Gastrocnemius medialis (tissue), 4 donors: ENCODE data around the gene FARP1. TPM values are rescaled to one million over a fixed set of nuclear protein-coding genes. Genes with fewer than 3 reads are reported as not detected.

Experiments
- ATAC-seq, 2 donors: fragments of 150-250 bp; one replicate each; pipeline ENCODE4 v1.9.1; 2016
- DNase-seq, 2 donors: peaks; one replicate each; pipeline ENCODE4 v3.0.0-alpha.2; 2019
- H3K27ac ChIP-seq, 4 donors: fragments of 200-600 bp; sonication (generic); 1 replicate in 1 of 4; 2 replicates in 3 of 4; pipeline ENCODE4 v1.5.1; 2016 to 2018; ENCODE audit warnings: mild to moderate bottlenecking in 2 of 4, moderate library complexity in 1 of 4
- H3K27me3 ChIP-seq, 3 donors: fragments of 200-600 bp; sonication (generic) in 2 of 3; 1 replicate in 1 of 3; 2 replicates in 2 of 3; pipeline versions ENCODE4 v1.5.1 to v1.6.0; 2016 to 2019; ENCODE audit warnings: mild to moderate bottlenecking in 1 of 3, moderate library complexity in 1 of 3
- H3K36me3 ChIP-seq, 2 donors: fragments of 200-600 bp; sonication (generic) in 1 of 2; one replicate each; pipeline ENCODE4 v1.5.1; 2017 to 2018
- H3K4me1 ChIP-seq, 2 donors: fragments of 200-600 bp; sonication (generic) in 1 of 2; one replicate each; pipeline ENCODE4 v1.5.1; 2016 to 2017; ENCODE audit warnings: mild to moderate bottlenecking in 2 of 2
- H3K4me3 ChIP-seq, 4 donors: fragments of 200-600 bp; sonication (generic) in 3 of 4; 1 replicate in 1 of 4; 2 replicates in 3 of 4; pipeline ENCODE4 v1.5.1; 2016 to 2019; ENCODE audit warnings: mild to moderate bottlenecking in 2 of 4
- H3K9me3 ChIP-seq, 3 donors: fragments of 200-600 bp; sonication (generic) in 2 of 3; 1 replicate in 1 of 3; 2 replicates in 2 of 3; pipeline ENCODE4 v1.5.1; 2016 to 2019
- POLR2A ChIP-seq, 2 donors: fragments of 450-650 bp; IDR thresholded peaks; one replicate each; pipeline ENCODE4 v1.6.1; 2017; ENCODE audit warnings: antibody characterized with exemption in 2 of 2, mild to moderate bottlenecking in 2 of 2, moderate library complexity in 2 of 2
- in situ Hi-C, 4 donors: fragments of 200-750 bp; cut with MboI; loops; one replicate each; pipeline versions ENCODE4 v1.15.0 to v1.8.0; 2017; ENCODE audit warnings: low sequenced_read_pairs in 4 of 4
- intact Hi-C: fragments of 100-400 bp; cut with DNase I; formaldehyde crosslinking; loops from one replicate; pipeline ENCODE4 v1.15.1; 2023; ENCODE audit warnings: low total_unique reads
- total RNA-seq, 4 donors: library from RNA; depleted of rRNA; stranded (reverse); fragments of >200 nt; gene quantifications; one replicate each; pipeline versions ENCODE4 v1.1.0 to v1.2.3, GENCODE V29; 2016
- TF ChIP-seq, protein P1 (sequence below), 5 experiments: fragments of 450-650 bp in 3 of 5; fragments of 200-600 bp in 2 of 5; sonication (generic) in 2 of 5; IDR thresholded peaks in 4 of 5; conservative IDR thresholded peaks in 1 of 5; 1 replicate in 4 of 5; 2 replicates in 1 of 5; pipeline ENCODE4 v1.5.1; 2016 to 2019; ENCODE audit warnings: antibody characterized with exemption in 5 of 5, mild to moderate bottlenecking in 3 of 5, moderate library complexity in 3 of 5

FARP1 gene
- total RNA-seq, 4 donors from 2014 or later, result 3.5 to 9.8 (median 4.9) TPM

DNA sequence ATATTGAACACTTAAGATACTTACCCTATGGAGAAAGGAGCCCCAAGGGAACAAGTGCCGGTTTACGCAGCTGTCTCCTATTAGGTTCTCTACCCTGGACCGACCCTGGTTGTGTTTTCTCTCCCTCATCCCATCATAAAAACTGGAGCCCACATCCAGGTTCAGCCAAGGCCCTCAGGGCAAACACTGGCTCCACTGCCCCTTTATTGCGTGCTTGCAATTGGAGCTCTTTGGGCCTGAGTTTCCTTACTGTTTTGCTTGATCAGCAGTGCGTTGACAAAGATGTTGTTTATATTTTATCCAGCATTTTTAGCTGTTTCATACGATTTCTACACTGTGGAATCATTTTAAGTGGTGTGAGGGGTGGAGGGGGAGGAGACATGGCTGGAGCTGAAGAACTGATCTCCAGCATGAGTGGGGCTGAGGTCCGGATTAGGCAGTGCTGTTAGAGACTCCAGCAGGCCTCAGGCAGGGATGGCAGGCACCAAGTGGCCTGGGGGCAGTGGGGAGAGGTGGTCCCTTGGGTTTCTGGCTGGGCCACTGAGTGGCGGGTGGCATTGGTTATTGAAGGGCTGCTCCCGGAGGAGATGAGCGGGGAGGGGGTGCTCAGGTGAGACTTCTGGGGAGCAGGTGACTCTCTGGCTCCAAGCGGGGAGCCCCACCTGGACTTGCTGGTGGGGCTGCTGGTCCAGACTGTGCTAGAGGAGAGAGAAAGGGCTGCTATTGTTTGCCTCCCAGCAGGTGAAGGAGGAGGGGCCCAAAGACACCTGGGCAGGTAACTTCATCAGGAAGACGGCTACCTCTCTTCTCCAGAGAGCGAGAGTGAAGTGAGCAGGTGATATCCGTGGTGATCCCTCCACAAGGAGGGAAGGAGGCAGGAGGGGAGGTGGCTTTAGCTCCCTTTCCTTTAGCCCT is 96.5 kb downstream of the FARP1 start:
- DNase-seq (no peak), ATAC-seq (no peak)
- H3K27me3 ChIP-seq, result no peaks in the 10 kb centered on the region
- in situ Hi-C loops (no loop called here), intact Hi-C loops (no loop called here)
- H3K9me3 ChIP-seq, result no peaks in the 10 kb centered on the region
- no peak overlapping the region for H3K27ac ChIP-seq
- no peaks in the 10 kb centered on the region for H3K36me3 ChIP-seq
- no peak overlapping the region for H3K4me3 ChIP-seq
- no peak for TF ChIP-seq POLR2A (IDR thresholded peaks at IDR 0.05)
- TF ChIP-seq, protein P1, sequence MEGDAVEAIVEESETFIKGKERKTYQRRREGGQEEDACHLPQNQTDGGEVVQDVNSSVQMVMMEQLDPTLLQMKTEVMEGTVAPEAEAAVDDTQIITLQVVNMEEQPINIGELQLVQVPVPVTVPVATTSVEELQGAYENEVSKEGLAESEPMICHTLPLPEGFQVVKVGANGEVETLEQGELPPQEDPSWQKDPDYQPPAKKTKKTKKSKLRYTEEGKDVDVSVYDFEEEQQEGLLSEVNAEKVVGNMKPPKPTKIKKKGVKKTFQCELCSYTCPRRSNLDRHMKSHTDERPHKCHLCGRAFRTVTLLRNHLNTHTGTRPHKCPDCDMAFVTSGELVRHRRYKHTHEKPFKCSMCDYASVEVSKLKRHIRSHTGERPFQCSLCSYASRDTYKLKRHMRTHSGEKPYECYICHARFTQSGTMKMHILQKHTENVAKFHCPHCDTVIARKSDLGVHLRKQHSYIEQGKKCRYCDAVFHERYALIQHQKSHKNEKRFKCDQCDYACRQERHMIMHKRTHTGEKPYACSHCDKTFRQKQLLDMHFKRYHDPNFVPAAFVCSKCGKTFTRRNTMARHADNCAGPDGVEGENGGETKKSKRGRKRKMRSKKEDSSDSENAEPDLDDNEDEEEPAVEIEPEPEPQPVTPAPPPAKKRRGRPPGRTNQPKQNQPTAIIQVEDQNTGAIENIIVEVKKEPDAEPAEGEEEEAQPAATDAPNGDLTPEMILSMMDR (IDR thresholded peaks at IDR 0.05 in 4 of 5, conservative IDR thresholded peaks at IDR 0.05 in 1 of 5), result no peak
- H3K4me1 ChIP-seq, result no peaks in the 10 kb centered on the region

DNA sequence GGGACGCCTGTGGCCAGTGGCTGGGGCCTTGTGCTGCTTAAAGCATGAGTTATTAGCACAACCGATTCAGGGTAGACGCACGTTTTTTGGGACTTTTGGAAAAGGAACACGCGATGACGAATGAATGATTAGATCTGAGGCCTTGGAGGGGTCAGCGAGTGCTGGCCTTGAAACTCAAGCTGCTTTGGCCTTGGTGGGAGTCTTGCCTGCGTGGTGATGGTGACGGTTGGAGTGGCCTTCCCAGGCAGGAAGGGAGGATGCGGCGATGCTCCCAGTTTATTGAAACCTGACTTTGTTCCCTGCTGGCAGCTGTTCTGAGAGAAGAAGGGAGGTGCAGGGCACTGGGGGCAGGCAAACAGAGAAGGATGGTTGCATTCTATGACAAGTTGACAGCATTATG is 97.2 kb downstream of the FARP1 start:
- DNase-seq, result no peak
- H3K9me3 ChIP-seq, result no peaks in the 10 kb centered on the region
- intact Hi-C loops (no loop called here), in situ Hi-C loops (no loop called here)
- H3K4me1 ChIP-seq, result no peaks in the 10 kb centered on the region
- no peak overlapping the region for H3K4me3 ChIP-seq
- H3K27me3 ChIP-seq, result no peaks in the 10 kb centered on the region
- TF ChIP-seq POLR2A (IDR thresholded peaks at IDR 0.05), result no peak
- TF ChIP-seq, protein P1 (IDR thresholded peaks at IDR 0.05 in 4 of 5, conservative IDR thresholded peaks at IDR 0.05 in 1 of 5), result no peak
- ATAC-seq, result no peak
- no peaks in the 10 kb centered on the region for H3K36me3 ChIP-seq
- H3K27ac ChIP-seq, result no peak overlapping the region

DNA sequence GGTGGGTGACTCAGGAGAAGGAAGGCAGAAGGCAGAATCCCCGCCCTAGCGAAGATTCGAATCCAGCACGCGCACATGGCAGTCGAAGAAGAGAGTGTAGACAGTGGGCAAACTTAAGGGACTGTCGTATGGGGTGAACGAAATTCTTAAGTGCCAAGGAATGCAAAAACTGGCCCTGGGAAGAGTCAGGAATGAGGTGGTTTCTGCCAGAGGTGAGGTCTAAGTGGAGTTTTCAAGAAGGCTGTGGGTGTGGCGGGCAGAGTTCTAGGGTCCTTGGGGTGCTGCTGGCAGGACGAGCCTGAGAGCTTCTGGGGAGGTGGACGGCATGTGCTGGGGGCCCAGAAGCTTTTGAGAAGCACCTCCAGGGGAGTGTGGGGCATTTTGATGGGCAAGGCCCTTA is 98.1 kb downstream of the FARP1 start:
- Histone ChIP-seq H3K27ac (no peak overlapping the region), H3K36me3 (no peaks in the 10 kb centered on the region), H3K27me3 (no peaks in the 10 kb centered on the region), H3K9me3 (no peaks in the 10 kb centered on the region), H3K4me1 (no peaks in the 10 kb centered on the region), H3K4me3 (no peak overlapping the region)
- intact Hi-C loops (no loop called here), in situ Hi-C loops (no loop called here)
- ATAC-seq (no peak), DNase-seq (no peak)
- TF ChIP-seq POLR2A (IDR thresholded peaks at IDR 0.05), result no peak
- TF ChIP-seq, protein P1 (IDR thresholded peaks at IDR 0.05 in 4 of 5, conservative IDR thresholded peaks at IDR 0.05 in 1 of 5), result no peak

DNA sequence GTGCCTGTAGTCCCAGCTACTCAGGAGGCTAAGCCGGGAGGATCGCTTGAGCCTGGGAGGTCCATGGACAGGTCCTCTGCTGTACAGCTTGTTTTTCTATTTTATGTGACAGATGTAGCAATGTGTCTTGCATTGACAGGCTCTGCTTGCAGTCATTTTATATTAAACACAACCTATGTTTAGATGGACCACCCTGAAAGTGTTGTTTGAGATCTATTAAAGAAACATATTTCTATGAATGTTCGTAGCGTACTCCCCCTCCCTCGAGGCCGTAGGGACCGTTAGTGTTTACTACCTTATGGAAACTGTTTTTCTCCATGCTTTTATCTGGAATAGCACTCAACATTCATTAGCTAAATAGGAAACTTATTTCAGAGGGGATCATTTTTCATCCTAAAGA is 99.1 kb downstream of the FARP1 start:
- H3K4me3 ChIP-seq, result no peak overlapping the region
- DNase-seq (no peak), ATAC-seq (no peak)
- TF ChIP-seq, protein P1 (IDR thresholded peaks at IDR 0.05 in 4 of 5, conservative IDR thresholded peaks at IDR 0.05 in 1 of 5), result no peak
- no peak for TF ChIP-seq POLR2A (IDR thresholded peaks at IDR 0.05)
- no peaks in the 10 kb centered on the region for H3K27me3 ChIP-seq
- in situ Hi-C loops (no loop called here), intact Hi-C loops (no loop called here)
- no peaks in the 10 kb centered on the region for H3K36me3 ChIP-seq
- H3K27ac ChIP-seq, result no peak overlapping the region
- no peaks in the 10 kb centered on the region for H3K4me1 ChIP-seq
- H3K9me3 ChIP-seq, result no peaks in the 10 kb centered on the region
